Measurements from ENCODE around the gene DDX27. TPM values are rescaled to one million over a fixed set of nuclear protein-coding genes. Genes with fewer than 3 reads are reported as not detected.

The DDX27 gene
- total and polyA plus RNA-seq, 9 of the 15 experiments (the other 6 are each of a cell fraction or from before 2014, with no cell fraction given): 17.9 to 79.3 (median 57.0) TPM

- 96% methylated on average over 4 of the region's 4 CpGs for WGBS (ENCODE audit: insufficient coverage, low coverage, missing lambda C conversion rate)
- in situ Hi-C loops (cut with MboI): no loop called here
- Histone ChIP-seq H3K27ac (ENCODE audit: extremely low read depth, low read depth, low read length) (no peak overlapping the region), H3K4me1 (replicated peaks in 1 of 2; ENCODE audit: control insufficient read depth in 2 of 2, insufficient read depth in 2 of 2, low read length in 2 of 2) (peaks cover 12 to 13% of the 10 kb centered on the region in 2 experiments; a peak in 3 of 5 replicates), H3K79me2 (ENCODE audit: control insufficient read depth, insufficient read depth, low read length) (peaks cover 72% of the 10 kb centered on the region), H3K4me2 (ENCODE audit: insufficient read depth, low read length) (0 out of 2 replicates have a peak overlapping the region, but pooled peaks have one; percentile 10), H3K27me3 (ENCODE audit: control insufficient read depth in 2 of 2, insufficient read depth in 2 of 2, low read length in 2 of 2) (no peaks in the 10 kb centered on the region), H3K9me3 (replicated peaks; ENCODE audit: control insufficient read depth, insufficient read depth, low read depth, low read length) (peaks cover 12% of the 10 kb centered on the region), H4K20me1 (replicated peaks; ENCODE audit: control insufficient read depth, insufficient read depth, low read length) (peaks cover 10% of the 10 kb centered on the region), H2AFZ (ENCODE audit: low read depth, low read length) (no peak overlapping the region), H3K9ac (ENCODE audit: insufficient read depth in 1 of 2, low read depth in 2 of 2, low read length in 2 of 2) (no peak overlapping the region), H3K4me3 (no peak overlapping the region), H3K36me3 (ENCODE audit: control insufficient read depth, insufficient read depth, low read length) (peaks cover 65% of the 10 kb centered on the region), H3K9me1 (ENCODE audit: control insufficient read depth, insufficient read depth, low read length) (peaks cover under 1% of the 10 kb centered on the region)
- intact Hi-C loops (cut with micrococcal nuclease): loop anchor here (5.0 kb wide), 2 partner anchors 47 to 88 kb away; partner anchors contain the start of gene STAU1
- FAIRE-seq: no peak
- POLR2A ChIA-PET: interaction anchor here (0.6 kb wide), 1 partner anchor 29 kb away, joined by 3 read pairs; no protein-coding TSS in a partner anchor
- TF ChIP-seq NFE2 (IDR thresholded peaks at IDR 0.05; ENCODE audit: low read depth): no peak
- BruUV-seq (replicated peaks): no TSS peak
- no peak for ATAC-seq
- DNase-seq (ENCODE audit: extremely low read depth in 1 of 4, low spot score in 3 of 4): no peak
- CTCF ChIA-PET (ENCODE audit: low intra/inter-chr PET ratio): no interaction called here
These were observed 56.0 kb downstream of the DDX27 start for GRCh38 chr20:49275216-49275615.

GRCh38 chr20:49275636-49276035 is 56.4 kb downstream of the DDX27 start:
- Histone ChIP-seq H3K9me1 (ENCODE audit: control insufficient read depth, insufficient read depth, low read length) (no peaks in the 10 kb centered on the region), H3K79me2 (ENCODE audit: control insufficient read depth, insufficient read depth, low read length) (peaks cover 72% of the 10 kb centered on the region), H3K4me3 (no peak overlapping the region; the same call in 1 of the 2 replicates), H3K4me2 (ENCODE audit: insufficient read depth, low read length) (peak overlapping the region; percentile 99; the same call in 1 of the 2 replicates), H3K9ac (ENCODE audit: insufficient read depth in 1 of 2, low read depth in 2 of 2, low read length in 2 of 2) (no peak overlapping the region), H3K27me3 (ENCODE audit: control insufficient read depth in 2 of 2, insufficient read depth in 2 of 2, low read length in 2 of 2) (no peaks in the 10 kb centered on the region), H2AFZ (ENCODE audit: low read depth, low read length) (no peak overlapping the region), H3K9me3 (replicated peaks; ENCODE audit: control insufficient read depth, insufficient read depth, low read depth, low read length) (peaks cover 12% of the 10 kb centered on the region), H3K27ac (ENCODE audit: extremely low read depth, low read depth, low read length) (no peak overlapping the region; the same call in 2 of the 3 replicates), H3K36me3 (ENCODE audit: control insufficient read depth, insufficient read depth, low read length) (peaks cover 65% of the 10 kb centered on the region), H4K20me1 (replicated peaks; ENCODE audit: control insufficient read depth, insufficient read depth, low read length) (peaks cover 13% of the 10 kb centered on the region), H3K4me1 (replicated peaks in 1 of 2; ENCODE audit: control insufficient read depth in 2 of 2, insufficient read depth in 2 of 2, low read length in 2 of 2) (peaks cover 9 to 13% of the 10 kb centered on the region in 2 experiments; a peak in 3 of 5 replicates)
- FAIRE-seq (no peak), ATAC-seq (no peak), DNase-seq (ENCODE audit: extremely low read depth in 1 of 4, low spot score in 3 of 4) (peak in 1 of 4 experiments; percentile 27)
- BruUV-seq (replicated peaks): TSS peak; percentile 42
- 36% methylated on average over 2 of the region's 2 CpGs for WGBS (ENCODE audit: insufficient coverage, low coverage, missing lambda C conversion rate)
- in situ Hi-C loops (cut with MboI) (no loop called here), intact Hi-C loops (cut with micrococcal nuclease) (loop anchor here (5.0 kb wide), 2 partner anchors 47 to 88 kb away; partner anchors contain the start of gene STAU1)
- ChIA-PET POLR2A (interaction anchor here (1.9 kb wide), 1 partner anchor 11 kb away, joined by 5 read pairs; no protein-coding TSS in a partner anchor), CTCF (ENCODE audit: low intra/inter-chr PET ratio) (no interaction called here)
- TF ChIP-seq NFE2L1 (tag; IDR thresholded peaks at IDR 0.05; ENCODE audit: borderline replicate concordance, low read depth) (no peak), NCOR1 (IDR thresholded peaks at IDR 0.05) (0 out of 2 replicates have a peak, but pooled peaks have one; percentile 26), TCF3 (CRISPR knock-in tag; IDR thresholded peaks at IDR 0.05) (peak; percentile 46; the same call in 1 of the 2 replicates), DACH1 (IDR thresholded peaks at IDR 0.05; ENCODE audit: partially characterized antibody) (no peak), TEAD4 (IDR thresholded peaks at IDR 0.05; ENCODE audit: low read length) (peak; percentile 40; the same call in 1 of the 2 replicates), TEAD4 (CRISPR knock-in tag; IDR thresholded peaks at IDR 0.05; ENCODE audit: borderline replicate concordance) (no peak), ESRRA (IDR thresholded peaks at IDR 0.05; ENCODE audit: borderline replicate concordance, low read depth) (no peak), ARID1B (IDR thresholded peaks at IDR 0.05) (peak; percentile 53), EWSR1 (IDR thresholded peaks at IDR 0.05; ENCODE audit: borderline replicate concordance, low read depth, partially characterized antibody) (no peak), ASH1L (IDR thresholded peaks at IDR 0.05; ENCODE audit: borderline replicate concordance, low read depth, partially characterized antibody) (no peak), SMARCE1 (IDR thresholded peaks at IDR 0.05) (no peak), ZEB2 (IDR thresholded peaks at IDR 0.05) (no peak), TCF7 (IDR thresholded peaks at IDR 0.05; ENCODE audit: borderline replicate concordance) (no peak), JUND (IDR thresholded peaks at IDR 0.05; ENCODE audit: borderline replicate concordance, low read depth, low read length) (peak; percentile 39; the same call in 1 of the 2 replicates), JUND (tag; IDR thresholded peaks at IDR 0.05; ENCODE audit: borderline replicate concordance, low read depth, low read length) (no peak), KDM4B (IDR thresholded peaks at IDR 0.05; ENCODE audit: borderline replicate concordance in 2 of 2, low read depth in 1 of 2) (no peak), SRF (CRISPR knock-in tag; IDR thresholded peaks at IDR 0.05) (no peak), CBFA2T3 (IDR thresholded peaks at IDR 0.05) (peak; percentile 61)
